ENCODE data around the gene OAT. TPM values are rescaled to one million over a fixed set of nuclear protein-coding genes. Genes with fewer than 3 reads are reported as not detected.
"Not testable (repeated sequence)": the region's sequence is repeated elsewhere in the genome, so short reads cannot be mapped to it uniquely, and the experiment has no call there.

The OAT gene
- total and polyA plus RNA-seq, 2 experiments from 2014 or later, result 568 to 694 TPM

GRCh38 chr10:124447751-124448466, 29.2 kb upstream of the OAT start:
- Histone ChIP-seq H3K4me2 (peak overlapping the region; percentile 94), H3K9me3 (ENCODE audit: low read depth) (no peaks in the 10 kb centered on the region), H3K36me3 (replicated peaks; ENCODE audit: insufficient read depth, low read depth) (no peaks in the 10 kb centered on the region), H3K27me3 (peaks cover 86% of the 10 kb centered on the region), H3K79me2 (no peaks in the 10 kb centered on the region), H4K20me1 (ENCODE audit: insufficient read depth, poor library complexity, severe bottlenecking) (no peaks in the 10 kb centered on the region), H3K9me2 (replicated peaks; ENCODE audit: insufficient read depth) (no peaks in the 10 kb centered on the region), H3K27ac (no peak overlapping the region), H3K4me1 (ENCODE audit: insufficient read depth) (peaks cover 14% of the 10 kb centered on the region), H3K4me3 (peak overlapping the region; percentile 49), H2AFZ (peak overlapping the region; percentile 63)
- peak; percentile 59 for DNase-seq (ENCODE audit: low spot score)
- no peak for TF ChIP-seq CTCF (IDR thresholded peaks at IDR 0.05; ENCODE audit: poor library complexity)
- peak; percentile 30 for TF ChIP-seq EZH2 (IDR thresholded peaks at IDR 0.05; ENCODE audit: borderline replicate concordance)
- peak; percentile 77 for TF ChIP-seq EZH2phosphoT487 (IDR thresholded peaks at IDR 0.05; ENCODE audit: low read depth, severe bottlenecking, unreplicated experiment)
- WGBS (ENCODE audit: low lambda C conversion rate, missing lambda C conversion rate), result 4% methylated on average over 47 of the region's 60 CpGs

- Histone ChIP-seq H2AFZ (peak overlapping the region; percentile 63), H3K4me1 (ENCODE audit: insufficient read depth) (peaks cover 14% of the 10 kb centered on the region), H3K9me2 (replicated peaks; ENCODE audit: insufficient read depth) (no peaks in the 10 kb centered on the region), H3K4me2 (peak overlapping the region; percentile 94), H3K9me3 (ENCODE audit: low read depth) (no peaks in the 10 kb centered on the region), H3K27ac (no peak overlapping the region), H3K4me3 (peak overlapping the region; percentile 49), H3K36me3 (replicated peaks; ENCODE audit: insufficient read depth, low read depth) (no peaks in the 10 kb centered on the region), H4K20me1 (ENCODE audit: insufficient read depth, poor library complexity, severe bottlenecking) (no peaks in the 10 kb centered on the region), H3K27me3 (peaks cover 77% of the 10 kb centered on the region), H3K79me2 (no peaks in the 10 kb centered on the region)
- TF ChIP-seq EZH2 (IDR thresholded peaks at IDR 0.05; ENCODE audit: borderline replicate concordance) (peak; percentile 16), EZH2phosphoT487 (IDR thresholded peaks at IDR 0.05; ENCODE audit: low read depth, severe bottlenecking, unreplicated experiment) (no peak)
- 31% methylated on average over 42 of the region's 71 CpGs for WGBS (ENCODE audit: low lambda C conversion rate, missing lambda C conversion rate)
- DNase-seq (ENCODE audit: low spot score), result no peak
These were observed 28.4 kb upstream of the OAT start for GRCh38 chr10:124446830-124447750.

GRCh38 chr10:124441694-124442093, 23.0 kb upstream of the OAT start:
- not testable (repeated sequence) for H3K27ac ChIP-seq; H3K9me2 ChIP-seq (replicated peaks; ENCODE audit: insufficient read depth); H3K36me3 ChIP-seq (replicated peaks; ENCODE audit: insufficient read depth, low read depth); DNase-seq (ENCODE audit: low spot score); H4K20me1 ChIP-seq (ENCODE audit: insufficient read depth, poor library complexity, severe bottlenecking); H3K4me3 ChIP-seq; H3K79me2 ChIP-seq; H3K4me2 ChIP-seq; H3K9me3 ChIP-seq (ENCODE audit: low read depth); H2AFZ ChIP-seq; H3K4me1 ChIP-seq (ENCODE audit: insufficient read depth)
- WGBS (ENCODE audit: low lambda C conversion rate, missing lambda C conversion rate), result 92% methylated on average over 5 of the region's 5 CpGs
- peaks cover 27% of the 10 kb centered on the region for H3K27me3 ChIP-seq

GRCh38 chr10:124436191-124436638, 17.5 kb upstream of the OAT start:
- TF ChIP-seq CTCF (IDR thresholded peaks at IDR 0.05; ENCODE audit: poor library complexity) (no peak), EZH2 (IDR thresholded peaks at IDR 0.05; ENCODE audit: borderline replicate concordance) (no peak), EZH2phosphoT487 (IDR thresholded peaks at IDR 0.05; ENCODE audit: low read depth, severe bottlenecking, unreplicated experiment) (no peak)
- Histone ChIP-seq H2AFZ (no peak overlapping the region), H3K27ac (no peak overlapping the region), H4K20me1 (ENCODE audit: insufficient read depth, poor library complexity, severe bottlenecking) (no peaks in the 10 kb centered on the region), H3K27me3 (no peaks in the 10 kb centered on the region), H3K4me1 (ENCODE audit: insufficient read depth) (no peaks in the 10 kb centered on the region), H3K79me2 (no peaks in the 10 kb centered on the region), H3K36me3 (replicated peaks; ENCODE audit: insufficient read depth, low read depth) (no peaks in the 10 kb centered on the region), H3K4me3 (no peak overlapping the region), H3K9me2 (replicated peaks; ENCODE audit: insufficient read depth) (no peaks in the 10 kb centered on the region), H3K9me3 (ENCODE audit: low read depth) (no peaks in the 10 kb centered on the region), H3K4me2 (no peak overlapping the region)
- no peak for DNase-seq (ENCODE audit: low spot score)
- 90% methylated on average over 8 of the region's 8 CpGs for WGBS (ENCODE audit: low lambda C conversion rate, missing lambda C conversion rate)

- H3K4me3 ChIP-seq; H3K9me2 ChIP-seq (replicated peaks; ENCODE audit: insufficient read depth); H3K36me3 ChIP-seq (replicated peaks; ENCODE audit: insufficient read depth, low read depth); H3K4me2 ChIP-seq; H2AFZ ChIP-seq; DNase-seq (ENCODE audit: low spot score); H3K4me1 ChIP-seq (ENCODE audit: insufficient read depth); H3K9me3 ChIP-seq (ENCODE audit: low read depth); H3K27me3 ChIP-seq; H3K79me2 ChIP-seq; H4K20me1 ChIP-seq (ENCODE audit: insufficient read depth, poor library complexity, severe bottlenecking): not testable (repeated sequence)
- H3K27ac ChIP-seq, result peak overlapping the region; percentile 77
- 93% methylated on average over 4 of the region's 4 CpGs for WGBS (ENCODE audit: low lambda C conversion rate, missing lambda C conversion rate)
These were observed 17.0 kb upstream of the OAT start for GRCh38 chr10:124435683-124436082.

Measured in hepatocyte (in vitro differentiated cells).